Loucy (cell line): ENCODE measurements around the gene ZNF493.

ENCODE experiments used
- CTCF ChIP-seq: fragments of 200-600 bp; sonication (generic); conservative IDR thresholded peaks from 2 replicates; pipeline ENCODE4 v1.5.1; 2014; ENCODE audit warnings: mild to moderate bottlenecking, antibody characterized with exemption, low read length
- EZH2phosphoT487 ChIP-seq: fragments of 200-600 bp; IDR thresholded peaks from 2 replicates; pipeline ENCODE4 v1.6.1; 2018; ENCODE audit warnings: antibody characterized with exemption, mild to moderate bottlenecking, moderate library complexity, borderline replicate concordance

GRCh38 chr19:21460686-21461085, 63.8 kb downstream of the ZNF493 start:
- TF ChIP-seq CTCF (no peak), EZH2phosphoT487 (no peak)
